Jurkat, Clone E6-1 (cell line): Measurements from ENCODE around the gene RUVBL1.

ENCODE experiments used
- DNase-seq: peaks from one replicate; pipeline ENCODE4 v3.0.0-alpha.2; 2011; ENCODE audit warnings: low read depth, low spot score
- H3K4me3 ChIP-seq: 2 replicates; pipeline ENCODE4 v1.5.1; 2011; ENCODE audit warnings: mild to moderate bottlenecking, low read length, control low read depth, moderate library complexity

RUVBL1 gene

DNA sequence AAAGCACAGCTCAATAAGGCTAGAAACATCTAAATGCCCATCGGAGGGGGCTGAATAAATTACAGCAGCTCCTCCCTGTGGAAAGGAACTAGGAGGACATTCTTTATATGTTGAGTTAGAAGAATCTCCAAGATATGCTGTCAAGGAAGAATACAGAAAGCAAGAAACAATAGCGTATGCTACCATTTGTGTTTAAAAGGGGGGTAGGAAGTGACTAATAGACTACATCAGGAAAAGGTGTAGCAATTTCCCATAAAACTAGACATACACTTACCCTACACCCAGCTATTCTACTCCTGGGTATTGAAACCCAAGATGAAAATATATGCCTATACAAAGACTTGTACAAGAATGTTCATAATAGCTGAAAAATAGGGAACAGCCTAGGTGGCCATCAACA is 49.8 kb downstream of the RUVBL1 start:
- no peak overlapping the region for H3K4me3 ChIP-seq
- no peak for DNase-seq

GRCh38 chr3:128073185-128073725 is 50.4 kb downstream of the RUVBL1 start:
- DNase-seq = no peak
- H3K4me3 ChIP-seq = no peak overlapping the region

- no peak overlapping the region for H3K4me3 ChIP-seq
- DNase-seq = no peak
These were observed 51.0 kb downstream of the RUVBL1 start for GRCh38 chr3:128072454-128073184.

GRCh38 chr3:128071771-128072453 is 51.7 kb downstream of the RUVBL1 start:
- no peak overlapping the region for H3K4me3 ChIP-seq
- no peak for DNase-seq

DNA sequence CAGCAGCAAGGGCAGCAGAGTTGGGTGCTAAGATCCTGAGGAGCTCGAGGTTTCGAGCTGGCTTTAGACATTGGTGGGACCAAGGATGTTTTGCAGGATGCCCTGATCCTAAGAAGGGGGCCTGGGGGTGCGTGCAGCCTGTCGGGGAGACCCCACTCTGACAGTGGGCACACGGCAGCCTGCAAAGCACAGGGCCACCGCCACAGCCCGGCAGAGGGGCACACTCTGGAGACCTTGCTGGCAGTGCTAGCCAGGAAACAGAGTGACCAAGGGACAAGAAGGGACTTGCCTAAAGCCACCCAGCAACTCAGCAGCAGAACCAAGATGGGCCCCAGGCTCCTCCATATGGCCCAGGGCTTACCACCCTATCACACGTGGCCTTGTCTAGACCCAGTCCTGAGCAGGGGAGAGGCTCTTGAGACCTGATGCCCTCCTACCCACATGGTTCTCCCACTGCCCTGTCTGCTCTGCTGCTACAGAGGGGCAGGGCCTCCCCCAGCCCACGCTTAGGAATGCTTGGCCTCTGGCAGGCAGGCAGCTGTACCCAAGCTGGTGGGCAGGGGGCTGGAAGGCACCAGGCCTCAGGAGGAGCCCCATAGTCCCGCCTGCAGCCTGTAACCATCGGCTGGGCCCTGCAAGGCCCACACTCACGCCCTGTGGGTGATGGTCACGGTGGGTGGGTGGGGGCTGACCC is 52.6 kb downstream of the RUVBL1 start:
- H3K4me3 ChIP-seq = no peak overlapping the region
- DNase-seq = no peak

- no peak for DNase-seq
These were observed 54.3 kb downstream of the RUVBL1 start for GRCh38 chr3:128069271-128069670.

DNA sequence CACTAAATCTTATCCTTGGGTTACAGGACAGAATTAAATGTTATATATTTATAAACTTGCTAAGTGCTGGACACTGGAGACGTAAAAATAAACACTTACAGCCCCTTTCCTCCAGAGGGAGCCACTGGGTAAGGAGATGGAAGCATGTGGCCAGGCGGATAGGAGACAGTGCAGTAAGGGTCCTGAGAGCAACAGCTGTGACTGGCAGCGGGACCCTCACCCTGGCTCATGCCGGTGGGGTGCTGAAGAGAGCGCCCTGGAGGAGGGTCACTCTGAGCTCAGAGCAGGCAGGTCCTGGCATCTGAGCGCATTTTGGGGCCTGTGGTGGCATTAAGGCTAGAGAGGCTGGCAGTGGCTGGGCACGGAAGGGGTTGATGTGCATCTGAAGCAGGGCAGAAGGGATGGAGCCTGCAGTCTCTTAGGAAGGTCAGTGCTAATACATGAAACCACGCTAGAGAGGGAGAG is 55.4 kb downstream of the RUVBL1 start:
- peak; percentile 21 for DNase-seq

More at GRCh38 chr3:128069271-128069670, 54.3 kb downstream of the RUVBL1 start:
- no peak overlapping the region for H3K4me3 ChIP-seq

GRCh38 chr3:128067489-128067888 is 56.1 kb downstream of the RUVBL1 start:
- H3K4me3 ChIP-seq = no peak overlapping the region
- DNase-seq = peak; percentile 11

More for the DNA sequence above, 55.4 kb downstream of the RUVBL1 start:
- H3K4me3 ChIP-seq = no peak overlapping the region

DNA sequence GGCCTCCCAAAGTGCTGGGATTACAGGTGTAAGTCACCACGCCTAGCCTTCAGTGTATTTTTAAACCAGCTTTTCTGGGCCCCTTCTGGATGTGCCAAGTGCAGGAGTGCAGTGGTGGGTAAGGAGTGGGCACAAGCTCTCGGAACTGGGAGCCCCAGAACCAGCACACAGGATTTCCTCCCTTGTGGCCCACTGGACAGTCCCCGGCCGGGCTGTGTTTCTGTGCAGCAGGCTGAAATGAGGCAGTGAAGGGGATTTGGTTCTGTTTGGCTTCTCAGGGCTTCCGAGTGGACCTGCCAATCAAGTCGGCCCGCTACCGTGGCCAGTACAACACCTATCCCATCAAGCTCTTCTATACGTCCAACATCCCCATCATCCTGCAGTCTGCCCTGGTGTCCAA is 56.9 kb downstream of the RUVBL1 start:
- DNase-seq = no peak
- no peak overlapping the region for H3K4me3 ChIP-seq

DNA sequence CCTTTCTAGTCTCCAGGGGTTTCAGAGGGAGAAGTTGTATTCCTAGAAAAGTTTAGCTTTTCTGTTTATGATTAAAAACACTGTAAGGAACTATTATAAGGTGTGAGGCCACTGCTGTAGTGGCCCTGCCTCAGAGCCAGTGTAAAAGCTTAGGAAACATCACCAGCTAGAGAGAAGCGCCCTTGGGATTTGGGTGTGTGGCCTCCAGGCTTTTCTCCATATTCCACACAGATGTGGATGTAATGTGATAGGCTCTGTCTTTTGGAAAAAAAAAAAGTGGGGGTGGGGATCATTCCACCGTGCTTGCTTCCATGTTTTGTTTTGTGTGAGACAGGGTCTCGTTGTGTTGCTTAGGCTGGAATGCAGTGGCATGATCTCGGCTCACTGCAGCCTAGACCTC is 57.5 kb downstream of the RUVBL1 start:
- no peak overlapping the region for H3K4me3 ChIP-seq
- no peak for DNase-seq

- no peak overlapping the region for H3K4me3 ChIP-seq
- DNase-seq = no peak
These were observed 58.6 kb downstream of the RUVBL1 start for GRCh38 chr3:128064962-128065361.

DNA sequence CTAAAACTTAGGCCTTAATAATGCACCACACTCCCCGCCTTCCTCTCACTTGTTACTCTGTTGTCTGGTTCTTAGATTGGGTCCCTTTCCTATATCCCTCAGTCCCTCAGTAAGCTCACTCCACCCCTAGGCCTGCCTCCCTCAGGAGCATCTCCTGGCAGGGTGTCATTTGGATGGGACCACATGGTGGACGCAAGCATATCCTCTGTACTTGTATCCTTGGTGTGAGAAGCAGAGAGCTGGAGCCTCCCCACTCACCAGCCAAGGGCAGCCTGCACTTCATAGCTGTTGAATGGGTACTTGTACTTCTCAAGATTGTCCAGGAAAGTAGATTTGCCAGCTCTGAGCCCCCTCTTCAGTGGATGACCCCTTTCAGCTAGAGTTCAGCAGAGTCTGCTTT is 59.7 kb downstream of the RUVBL1 start:
- H3K4me3 ChIP-seq = no peak overlapping the region
- DNase-seq = no peak

- DNase-seq = no peak
- H3K4me3 ChIP-seq = no peak overlapping the region
These were observed 61.4 kb downstream of the RUVBL1 start for GRCh38 chr3:128062033-128062745.

DNA sequence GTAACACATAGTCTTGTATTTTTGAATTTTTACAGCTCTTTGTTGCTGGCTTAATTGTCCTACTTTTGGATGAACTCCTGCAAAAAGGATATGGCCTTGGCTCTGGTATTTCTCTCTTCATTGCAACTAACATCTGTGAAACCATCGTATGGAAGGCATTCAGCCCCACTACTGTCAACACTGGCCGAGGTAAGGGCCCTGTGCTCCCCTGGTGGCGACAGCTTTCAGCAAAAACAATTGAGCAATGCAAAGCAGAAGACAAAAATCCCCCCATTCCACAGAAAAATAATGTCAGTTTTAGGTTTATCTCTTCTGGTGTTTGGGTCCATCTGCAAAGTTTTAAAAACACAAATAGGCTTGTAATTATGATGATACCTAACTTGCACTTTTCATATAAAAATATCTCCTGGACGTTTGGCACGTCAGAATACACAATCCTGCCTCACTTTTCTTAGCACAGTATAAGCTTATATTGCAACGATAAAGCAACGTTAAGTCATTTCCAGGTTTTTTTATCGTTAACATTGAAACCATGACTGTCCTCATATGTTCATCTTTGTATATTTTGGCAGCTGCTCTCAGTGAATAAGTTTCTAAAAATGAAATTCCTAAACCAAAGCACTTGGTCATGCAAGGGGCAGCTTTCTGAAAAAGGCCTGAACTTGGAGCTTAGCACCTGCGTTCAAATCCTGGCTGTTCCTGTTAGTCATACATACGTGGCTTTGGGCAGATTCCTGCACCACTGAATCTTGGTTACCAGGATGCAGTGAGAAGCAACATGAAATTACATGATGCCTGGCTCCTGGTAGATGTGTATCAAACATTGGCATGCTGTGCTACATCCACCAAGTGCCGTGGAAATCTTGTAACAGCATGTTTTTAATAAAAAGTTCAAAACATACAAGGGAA is 62.9 kb downstream of the RUVBL1 start:
- DNase-seq = no peak
- H3K4me3 ChIP-seq = no peak overlapping the region

GRCh38 chr3:128056258-128056657 is 67.4 kb downstream of the RUVBL1 start:
- DNase-seq = no peak
- no peak overlapping the region for H3K4me3 ChIP-seq

DNA sequence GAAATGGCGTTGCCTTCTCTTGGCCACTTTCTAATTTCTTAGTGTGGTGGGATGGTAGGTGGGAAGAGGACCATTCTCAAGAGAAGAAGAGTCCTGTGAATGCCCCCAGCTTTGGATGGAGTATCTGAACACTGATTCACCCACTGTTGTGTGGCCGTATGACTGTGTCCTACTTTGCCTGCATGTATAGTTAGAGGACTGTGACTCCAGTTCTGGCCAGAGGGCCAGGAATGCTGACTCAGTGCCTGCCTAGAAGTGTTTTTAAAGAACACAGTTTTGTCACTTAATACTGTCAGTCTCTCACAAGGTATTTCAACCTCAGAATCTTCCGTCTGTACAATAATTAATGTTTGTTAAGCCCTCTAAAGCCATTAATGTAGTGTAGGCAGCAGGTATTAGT is 69.2 kb downstream of the RUVBL1 start:
- H3K4me3 ChIP-seq = no peak overlapping the region
- no peak for DNase-seq

DNA sequence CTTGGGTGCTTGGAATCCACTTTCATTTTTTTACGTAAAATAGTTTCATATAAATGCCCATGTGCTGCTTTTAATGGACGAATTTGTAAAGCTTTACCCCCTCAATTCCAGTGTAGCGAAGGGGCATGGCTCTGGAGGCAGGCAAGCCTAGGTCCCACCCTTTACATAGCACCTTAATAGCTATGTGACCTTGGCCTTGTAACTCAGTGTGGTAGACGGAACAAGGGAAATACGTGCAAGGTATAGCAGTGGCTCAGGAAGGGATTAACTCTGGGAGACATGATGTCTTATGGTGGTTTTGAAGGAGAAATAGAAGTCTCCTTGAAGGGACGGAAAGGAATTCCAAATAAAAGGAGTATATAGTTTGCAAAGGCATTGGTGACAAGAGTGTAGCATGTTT is 70.0 kb downstream of the RUVBL1 start:
- DNase-seq = no peak
- H3K4me3 ChIP-seq = peak overlapping the region; percentile 69

DNA sequence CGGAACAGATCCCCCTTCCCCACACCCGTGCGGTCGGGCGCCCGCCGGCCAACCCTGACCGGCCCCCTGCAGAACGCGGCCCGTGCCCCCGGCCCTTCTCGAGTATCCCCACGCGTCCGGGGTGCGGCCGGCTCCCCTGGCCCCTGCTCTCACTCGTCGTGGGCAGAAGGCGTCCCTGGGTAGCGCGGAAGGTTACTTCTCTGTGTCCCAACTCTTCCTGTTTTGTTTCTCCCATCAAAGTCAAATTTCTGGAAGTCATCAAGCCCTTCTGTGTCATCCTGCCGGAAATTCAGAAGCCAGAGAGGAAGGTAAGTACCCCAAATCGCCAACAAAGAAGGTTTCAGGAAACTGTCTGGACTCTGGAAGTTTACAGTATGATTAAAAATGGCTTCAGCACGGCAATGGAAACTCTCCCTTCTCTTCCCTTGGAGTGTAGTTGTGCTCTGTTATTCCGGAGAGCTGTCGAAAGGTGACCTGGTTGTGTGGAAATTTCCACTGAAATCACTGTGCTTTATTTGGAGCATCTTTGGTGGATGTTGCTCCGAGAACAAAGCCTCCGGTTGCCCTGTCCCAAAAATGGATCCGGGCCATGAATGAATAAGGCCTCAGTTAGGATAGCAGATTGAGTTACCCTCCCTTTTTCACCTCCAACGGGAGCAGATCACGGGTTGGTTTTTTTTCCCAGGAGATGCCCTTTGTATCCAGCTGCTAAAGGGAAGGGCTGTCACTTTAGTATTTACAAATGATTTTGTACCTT is 70.8 kb downstream of the RUVBL1 start:
- no peak for DNase-seq
- H3K4me3 ChIP-seq = peak overlapping the region; percentile 69
